ENCODE results near the gene CAPSL.

CAPSL gene

DNA sequence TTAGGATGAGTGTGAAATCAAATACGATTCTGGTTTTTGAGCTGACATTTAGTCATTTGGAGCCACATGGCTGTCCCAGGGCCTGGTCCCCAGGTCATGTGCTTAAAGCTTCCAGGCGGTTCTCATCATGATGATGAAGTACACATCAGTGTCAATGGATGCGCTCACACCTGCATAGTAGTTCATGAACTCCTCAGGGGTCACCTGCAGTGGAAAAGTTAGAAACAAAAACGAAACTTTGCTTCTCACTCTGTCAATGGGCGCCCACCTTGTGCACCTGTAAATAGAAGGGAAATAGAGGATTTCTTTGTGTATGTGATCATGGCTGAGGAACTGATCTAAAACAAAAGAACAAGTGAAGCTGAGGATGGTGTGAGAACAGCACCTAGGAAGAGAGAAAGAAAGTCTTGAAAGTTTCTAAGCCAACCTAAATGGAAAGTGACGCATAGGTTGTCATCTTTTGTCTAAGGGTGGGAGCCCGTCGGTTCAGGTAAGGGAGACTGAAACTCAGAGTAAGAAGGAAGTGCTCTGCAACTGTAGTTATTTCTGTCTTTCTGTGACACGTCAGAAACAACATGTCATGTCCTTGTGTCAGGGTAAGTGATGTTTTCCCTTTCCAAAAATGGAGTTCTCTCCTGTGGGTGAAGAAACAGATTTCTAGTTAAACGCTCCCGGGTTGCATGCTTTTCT is 33.8 kb downstream of the CAPSL start:
- H3K4me1 ChIP-seq (ENCODE audit: control insufficient read depth in 1 of 2, insufficient read depth in 1 of 2, low read depth in 1 of 2, low read length in 1 of 2) = no peaks in the 10 kb centered on the region
- TF ChIP-seq, protein P1, sequence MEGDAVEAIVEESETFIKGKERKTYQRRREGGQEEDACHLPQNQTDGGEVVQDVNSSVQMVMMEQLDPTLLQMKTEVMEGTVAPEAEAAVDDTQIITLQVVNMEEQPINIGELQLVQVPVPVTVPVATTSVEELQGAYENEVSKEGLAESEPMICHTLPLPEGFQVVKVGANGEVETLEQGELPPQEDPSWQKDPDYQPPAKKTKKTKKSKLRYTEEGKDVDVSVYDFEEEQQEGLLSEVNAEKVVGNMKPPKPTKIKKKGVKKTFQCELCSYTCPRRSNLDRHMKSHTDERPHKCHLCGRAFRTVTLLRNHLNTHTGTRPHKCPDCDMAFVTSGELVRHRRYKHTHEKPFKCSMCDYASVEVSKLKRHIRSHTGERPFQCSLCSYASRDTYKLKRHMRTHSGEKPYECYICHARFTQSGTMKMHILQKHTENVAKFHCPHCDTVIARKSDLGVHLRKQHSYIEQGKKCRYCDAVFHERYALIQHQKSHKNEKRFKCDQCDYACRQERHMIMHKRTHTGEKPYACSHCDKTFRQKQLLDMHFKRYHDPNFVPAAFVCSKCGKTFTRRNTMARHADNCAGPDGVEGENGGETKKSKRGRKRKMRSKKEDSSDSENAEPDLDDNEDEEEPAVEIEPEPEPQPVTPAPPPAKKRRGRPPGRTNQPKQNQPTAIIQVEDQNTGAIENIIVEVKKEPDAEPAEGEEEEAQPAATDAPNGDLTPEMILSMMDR (IDR thresholded peaks at IDR 0.05) = no peak
- H3K36me3 ChIP-seq = no peaks in the 10 kb centered on the region
- no peaks in the 10 kb centered on the region for H3K27me3 ChIP-seq
- no peak overlapping the region for H3K4me3 ChIP-seq (ENCODE audit: low read depth in 1 of 2, low read length in 1 of 2)
- no peaks in the 10 kb centered on the region for H3K9me3 ChIP-seq
- no peak overlapping the region for H3K27ac ChIP-seq

- Histone ChIP-seq H3K36me3 (no peaks in the 10 kb centered on the region), H3K27ac (no peak overlapping the region), H3K27me3 (no peaks in the 10 kb centered on the region), H3K4me3 (ENCODE audit: low read depth in 1 of 2, low read length in 1 of 2) (no peak overlapping the region), H3K4me1 (ENCODE audit: control insufficient read depth in 1 of 2, insufficient read depth in 1 of 2, low read depth in 1 of 2, low read length in 1 of 2) (no peaks in the 10 kb centered on the region), H3K9me3 (no peaks in the 10 kb centered on the region)
- TF ChIP-seq, protein P1 (IDR thresholded peaks at IDR 0.05) = no peak
Observed at GRCh38 chr5:35903631-35904203, 34.7 kb downstream of the CAPSL start.

GRCh38 chr5:35902046-35902672 is 36.3 kb downstream of the CAPSL start:
- no peaks in the 10 kb centered on the region for H3K27me3 ChIP-seq
- TF ChIP-seq, protein P1 (IDR thresholded peaks at IDR 0.05) = no peak
- H3K27ac ChIP-seq = no peak overlapping the region
- H3K36me3 ChIP-seq = no peaks in the 10 kb centered on the region
- H3K4me1 ChIP-seq (ENCODE audit: control insufficient read depth in 1 of 2, insufficient read depth in 1 of 2, low read depth in 1 of 2, low read length in 1 of 2) = no peaks in the 10 kb centered on the region
- no peaks in the 10 kb centered on the region for H3K9me3 ChIP-seq
- no peak overlapping the region for H3K4me3 ChIP-seq (ENCODE audit: low read depth in 1 of 2, low read length in 1 of 2)

- TF ChIP-seq, protein P1 (IDR thresholded peaks at IDR 0.05) = no peak
- no peaks in the 10 kb centered on the region for H3K4me1 ChIP-seq (ENCODE audit: control insufficient read depth in 1 of 2, insufficient read depth in 1 of 2, low read depth in 1 of 2, low read length in 1 of 2)
- no peaks in the 10 kb centered on the region for H3K9me3 ChIP-seq
- no peak overlapping the region for H3K4me3 ChIP-seq (ENCODE audit: low read depth in 1 of 2, low read length in 1 of 2)
- no peak overlapping the region for H3K27ac ChIP-seq
- H3K27me3 ChIP-seq = no peaks in the 10 kb centered on the region
- H3K36me3 ChIP-seq = no peaks in the 10 kb centered on the region
Observed at GRCh38 chr5:35900972-35901695, 37.3 kb downstream of the CAPSL start.

DNA sequence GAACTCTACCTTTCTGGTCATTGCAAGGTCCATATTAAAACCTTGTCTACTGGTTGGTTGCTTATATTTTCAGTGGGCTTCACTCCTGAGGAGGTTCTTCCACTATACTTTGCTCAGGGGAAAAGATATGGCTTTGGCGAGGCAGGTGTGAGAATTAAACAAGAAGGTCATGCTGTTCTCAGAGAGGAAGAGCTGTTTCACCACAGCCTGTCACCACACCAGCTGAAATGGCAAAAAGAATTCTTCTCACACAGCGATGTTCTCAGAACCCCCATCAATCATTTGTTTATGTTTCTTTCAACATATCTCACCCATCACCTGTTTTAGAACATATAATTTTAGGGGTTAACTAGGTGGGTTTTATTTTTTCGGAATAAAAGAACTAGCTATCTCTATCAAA is 38.6 kb downstream of the CAPSL start:
- TF ChIP-seq, protein P1 (IDR thresholded peaks at IDR 0.05) = no peak
- no peak overlapping the region for H3K27ac ChIP-seq
- H3K4me3 ChIP-seq (ENCODE audit: low read depth in 1 of 2, low read length in 1 of 2) = no peak overlapping the region
- H3K27me3 ChIP-seq = no peaks in the 10 kb centered on the region
- H3K36me3 ChIP-seq = no peaks in the 10 kb centered on the region
- H3K4me1 ChIP-seq (ENCODE audit: control insufficient read depth in 1 of 2, insufficient read depth in 1 of 2, low read depth in 1 of 2, low read length in 1 of 2) = no peaks in the 10 kb centered on the region
- no peaks in the 10 kb centered on the region for H3K9me3 ChIP-seq
